GM12874 (cell line): ENCODE measurements around the gene DNPH1.

Source experiments
- TF ChIP-seq, protein P1 (sequence below): IDR thresholded peaks from 2 replicates; pipeline ENCODE4 v1.5.1; 2011; ENCODE audit warnings: low read depth, mild to moderate bottlenecking, control low read depth, low read length, moderate library complexity; ENCODE audit not compliant: insufficient read depth

DNPH1 gene

DNA sequence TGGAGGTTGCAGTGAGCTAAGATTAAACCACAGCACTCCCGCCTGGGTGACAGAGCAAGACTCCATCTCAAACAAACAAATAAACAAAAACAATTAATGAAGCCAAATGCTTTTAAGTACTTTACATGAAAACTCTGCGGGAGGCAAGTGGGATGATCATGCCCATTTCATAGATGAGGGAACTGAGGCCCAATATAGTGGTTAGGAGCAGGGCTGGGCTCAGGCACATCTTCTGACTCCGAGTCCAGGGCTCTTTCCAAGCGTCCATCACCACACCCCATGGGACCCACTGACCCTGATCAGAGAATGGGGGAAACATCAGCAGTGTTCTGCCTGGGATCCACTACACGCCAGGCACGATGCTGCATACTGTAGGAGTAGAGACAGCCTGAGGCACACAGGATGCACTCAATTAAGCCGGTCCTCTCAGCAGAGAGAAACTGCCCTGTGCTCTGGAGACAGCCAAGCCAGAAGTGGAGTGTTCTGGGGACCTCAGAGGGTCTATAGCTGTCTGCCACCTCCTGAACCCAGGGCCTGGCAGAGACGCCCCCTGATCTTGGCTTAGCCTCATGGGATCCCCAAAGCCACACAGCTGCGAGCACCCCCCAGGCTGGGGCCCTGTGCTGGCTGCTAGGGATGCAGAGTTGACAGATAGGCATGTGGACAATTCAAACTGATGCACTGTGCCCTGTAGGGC, 27.5 kb upstream of the DNPH1 start:
- TF ChIP-seq, protein P1, sequence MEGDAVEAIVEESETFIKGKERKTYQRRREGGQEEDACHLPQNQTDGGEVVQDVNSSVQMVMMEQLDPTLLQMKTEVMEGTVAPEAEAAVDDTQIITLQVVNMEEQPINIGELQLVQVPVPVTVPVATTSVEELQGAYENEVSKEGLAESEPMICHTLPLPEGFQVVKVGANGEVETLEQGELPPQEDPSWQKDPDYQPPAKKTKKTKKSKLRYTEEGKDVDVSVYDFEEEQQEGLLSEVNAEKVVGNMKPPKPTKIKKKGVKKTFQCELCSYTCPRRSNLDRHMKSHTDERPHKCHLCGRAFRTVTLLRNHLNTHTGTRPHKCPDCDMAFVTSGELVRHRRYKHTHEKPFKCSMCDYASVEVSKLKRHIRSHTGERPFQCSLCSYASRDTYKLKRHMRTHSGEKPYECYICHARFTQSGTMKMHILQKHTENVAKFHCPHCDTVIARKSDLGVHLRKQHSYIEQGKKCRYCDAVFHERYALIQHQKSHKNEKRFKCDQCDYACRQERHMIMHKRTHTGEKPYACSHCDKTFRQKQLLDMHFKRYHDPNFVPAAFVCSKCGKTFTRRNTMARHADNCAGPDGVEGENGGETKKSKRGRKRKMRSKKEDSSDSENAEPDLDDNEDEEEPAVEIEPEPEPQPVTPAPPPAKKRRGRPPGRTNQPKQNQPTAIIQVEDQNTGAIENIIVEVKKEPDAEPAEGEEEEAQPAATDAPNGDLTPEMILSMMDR = no peak

DNA sequence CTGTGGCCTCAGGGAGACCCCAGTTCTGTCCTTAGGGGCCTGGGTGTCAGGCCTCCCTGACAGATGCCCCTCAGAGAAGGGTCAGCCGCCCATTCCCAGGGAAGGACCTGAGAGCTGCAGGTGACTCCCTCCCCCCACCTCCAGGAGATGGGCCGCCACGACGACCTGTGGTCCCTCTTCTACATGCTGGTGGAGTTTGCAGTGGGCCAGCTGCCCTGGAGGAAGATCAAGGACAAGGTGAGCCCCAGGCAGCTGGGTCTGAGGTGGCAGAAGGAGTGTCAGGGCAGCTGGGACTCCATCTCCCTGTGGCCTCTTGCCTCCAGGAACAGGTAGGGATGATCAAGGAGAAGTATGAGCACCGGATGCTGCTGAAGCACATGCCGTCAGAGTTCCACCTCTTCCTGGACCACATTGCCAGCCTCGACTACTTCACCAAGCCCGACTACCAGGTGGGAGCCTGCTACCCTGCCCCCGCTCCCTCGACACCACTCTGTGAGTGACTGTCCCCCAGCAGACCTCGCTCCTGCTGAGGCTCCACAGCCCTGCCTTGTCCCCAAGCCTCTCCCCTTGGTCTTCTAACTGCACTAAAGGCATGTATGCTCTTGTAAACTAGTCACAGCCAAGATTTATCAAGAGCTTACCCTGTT, 26.2 kb upstream of the DNPH1 start:
- TF ChIP-seq, protein P1 = no peak

DNA sequence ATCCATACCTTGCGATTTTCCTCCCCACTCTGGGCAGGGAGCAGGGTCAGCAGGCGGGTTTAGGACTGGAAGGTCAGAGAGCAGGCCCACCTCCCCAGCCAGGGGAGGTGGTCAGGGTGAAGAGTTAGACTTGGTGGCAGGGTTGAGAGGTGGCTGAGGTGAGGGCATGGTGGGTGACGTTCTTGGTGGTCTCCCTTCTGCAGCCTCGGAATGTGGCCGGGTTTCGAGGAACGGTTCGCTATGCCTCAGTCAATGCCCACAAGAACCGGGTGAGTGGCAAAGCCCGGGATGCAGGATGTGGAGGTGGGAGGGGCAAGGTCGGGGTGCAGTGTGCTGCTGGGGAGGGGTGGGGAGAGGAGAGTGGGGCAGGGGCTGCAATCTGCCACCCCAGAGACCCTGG, 25.6 kb upstream of the DNPH1 start:
- TF ChIP-seq, protein P1 = no peak

DNA sequence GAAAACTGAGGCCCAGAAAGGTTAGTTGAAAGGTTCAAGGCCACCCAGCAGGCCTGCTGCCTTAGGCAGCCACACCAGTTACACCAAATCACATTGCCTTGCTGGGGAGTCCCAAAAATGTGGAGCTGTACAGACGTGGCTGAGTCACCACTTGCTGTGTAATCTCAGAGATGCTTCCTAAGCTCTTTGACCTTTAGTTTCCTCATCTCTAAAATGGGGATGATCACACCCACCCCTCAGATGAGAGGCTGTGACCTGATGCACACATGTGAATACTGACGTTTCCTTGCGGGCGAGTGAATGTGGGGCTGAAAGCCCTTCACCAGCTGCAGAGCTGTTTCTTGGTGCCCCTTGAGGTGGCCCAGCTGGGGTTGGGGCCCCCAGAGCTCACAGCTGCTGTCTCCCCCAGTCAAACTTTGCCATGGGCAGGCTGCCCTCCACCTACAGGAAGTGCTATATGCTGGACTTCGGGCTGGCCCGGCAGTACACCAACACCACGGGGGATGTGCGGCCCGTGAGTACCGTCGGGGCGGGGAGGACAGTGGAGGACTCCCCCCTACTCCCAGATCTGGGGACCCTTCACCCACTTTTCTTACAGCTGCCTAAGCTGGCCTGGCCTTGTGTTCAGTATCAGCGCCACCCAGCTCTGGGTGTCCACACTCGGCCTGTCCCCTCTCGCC, 25.0 kb upstream of the DNPH1 start:
- TF ChIP-seq, protein P1 = no peak

DNA sequence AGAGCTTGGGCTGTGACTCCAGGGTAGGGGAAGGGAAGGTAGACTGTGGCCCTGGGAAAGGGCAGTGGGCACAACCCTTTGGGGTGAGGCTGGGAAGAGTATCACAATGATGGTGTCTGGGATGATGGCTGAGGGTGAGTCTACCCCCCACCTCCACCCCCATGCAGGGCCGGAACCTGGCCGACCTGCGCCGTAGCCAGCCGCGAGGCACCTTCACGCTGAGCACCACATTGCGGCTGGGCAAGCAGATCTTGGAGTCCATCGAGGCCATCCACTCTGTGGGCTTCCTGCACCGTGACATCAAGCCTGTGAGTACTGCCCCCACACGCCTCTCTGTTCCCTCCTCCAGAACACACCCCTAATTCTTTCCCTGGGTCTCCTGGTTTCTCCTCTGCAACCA, 24.1 kb upstream of the DNPH1 start:
- TF ChIP-seq, protein P1 = no peak

DNA sequence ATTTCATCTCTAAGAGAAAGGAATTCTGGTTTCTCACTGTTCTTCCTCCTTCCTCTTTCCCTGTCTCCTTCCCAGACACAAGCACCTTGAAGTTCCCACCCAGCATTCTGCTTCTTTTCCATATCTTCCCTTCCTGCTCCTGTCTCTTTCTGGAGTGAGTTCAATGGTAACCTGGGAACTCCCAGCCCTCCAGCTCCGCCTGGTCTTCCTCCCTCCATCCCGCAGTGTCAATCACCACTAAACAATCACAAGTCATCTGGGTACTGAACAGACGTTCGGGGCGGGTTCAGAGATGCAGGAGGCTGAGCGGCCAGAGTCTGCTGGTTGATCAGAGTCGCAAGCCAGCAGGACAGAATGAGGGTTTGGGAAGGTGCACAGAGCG, 21.7 kb upstream of the DNPH1 start:
- TF ChIP-seq, protein P1 = no peak

DNA sequence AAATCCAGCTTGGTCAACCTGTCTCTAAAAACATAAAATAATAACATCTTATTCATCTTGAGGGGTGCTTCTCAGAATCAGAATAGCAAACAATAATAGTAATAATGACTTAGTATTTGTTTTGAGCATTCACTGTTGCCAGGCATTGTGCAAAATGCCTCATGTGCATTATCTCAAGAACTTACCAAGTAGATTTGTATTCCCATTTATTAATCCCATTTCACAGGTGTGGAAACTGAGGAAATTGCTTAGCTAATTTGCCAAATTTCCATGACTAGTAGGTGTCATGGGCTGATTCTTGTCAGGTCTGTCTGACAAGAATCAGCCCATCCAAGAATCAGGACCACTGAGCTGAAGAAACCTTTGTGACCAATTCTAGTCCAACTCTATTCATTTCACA, 19.5 kb upstream of the DNPH1 start:
- TF ChIP-seq, protein P1 = no peak
